OCI-LY3 (cell line): Measurements from ENCODE around the gene NOL3.

Source experiments
- EZH2phosphoT487 ChIP-seq: fragments of 200-600 bp; shearing (Covaris generic); IDR thresholded peaks from 2 replicates; pipeline ENCODE4 v1.6.1; 2018; ENCODE audit warnings: antibody characterized with exemption, mixed run types, low read depth
- TF ChIP-seq, protein P1 (sequence below): fragments of 200-600, 300-600 bp; sonication (generic); IDR thresholded peaks from 2 replicates; pipeline ENCODE4 v1.5.1; 2014; ENCODE audit warnings: antibody characterized with exemption, low read length, low read depth

DNA sequence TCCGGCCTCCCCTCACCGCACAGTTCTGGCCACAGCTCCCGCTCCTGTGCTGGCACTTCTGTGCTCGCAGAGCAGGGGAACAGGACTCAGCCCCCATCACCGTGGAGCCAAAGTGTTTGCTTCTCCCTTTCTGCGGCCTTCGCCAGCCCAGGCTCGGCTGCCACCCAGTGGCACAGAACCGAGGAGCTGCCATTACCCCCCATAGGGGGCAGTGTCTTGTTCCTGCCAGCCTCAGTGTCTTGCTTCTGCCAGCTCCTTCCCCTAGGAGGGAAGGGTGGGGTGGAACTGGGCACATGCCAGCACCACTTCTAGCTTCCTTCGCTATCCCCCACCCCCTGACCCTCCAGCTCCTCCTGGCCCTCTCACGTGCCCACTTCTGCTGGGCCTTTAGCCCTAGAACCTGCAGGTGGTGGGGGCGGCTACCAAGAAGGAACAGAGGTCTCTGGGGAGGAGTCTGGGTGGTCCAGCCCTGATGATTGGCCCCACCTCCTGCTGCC, 27.9 kb downstream of the NOL3 start:
- TF ChIP-seq, protein P1, sequence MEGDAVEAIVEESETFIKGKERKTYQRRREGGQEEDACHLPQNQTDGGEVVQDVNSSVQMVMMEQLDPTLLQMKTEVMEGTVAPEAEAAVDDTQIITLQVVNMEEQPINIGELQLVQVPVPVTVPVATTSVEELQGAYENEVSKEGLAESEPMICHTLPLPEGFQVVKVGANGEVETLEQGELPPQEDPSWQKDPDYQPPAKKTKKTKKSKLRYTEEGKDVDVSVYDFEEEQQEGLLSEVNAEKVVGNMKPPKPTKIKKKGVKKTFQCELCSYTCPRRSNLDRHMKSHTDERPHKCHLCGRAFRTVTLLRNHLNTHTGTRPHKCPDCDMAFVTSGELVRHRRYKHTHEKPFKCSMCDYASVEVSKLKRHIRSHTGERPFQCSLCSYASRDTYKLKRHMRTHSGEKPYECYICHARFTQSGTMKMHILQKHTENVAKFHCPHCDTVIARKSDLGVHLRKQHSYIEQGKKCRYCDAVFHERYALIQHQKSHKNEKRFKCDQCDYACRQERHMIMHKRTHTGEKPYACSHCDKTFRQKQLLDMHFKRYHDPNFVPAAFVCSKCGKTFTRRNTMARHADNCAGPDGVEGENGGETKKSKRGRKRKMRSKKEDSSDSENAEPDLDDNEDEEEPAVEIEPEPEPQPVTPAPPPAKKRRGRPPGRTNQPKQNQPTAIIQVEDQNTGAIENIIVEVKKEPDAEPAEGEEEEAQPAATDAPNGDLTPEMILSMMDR = peak; percentile 72
- TF ChIP-seq EZH2phosphoT487 = no peak
